ENCODE results near the gene RYR2.

DNA sequence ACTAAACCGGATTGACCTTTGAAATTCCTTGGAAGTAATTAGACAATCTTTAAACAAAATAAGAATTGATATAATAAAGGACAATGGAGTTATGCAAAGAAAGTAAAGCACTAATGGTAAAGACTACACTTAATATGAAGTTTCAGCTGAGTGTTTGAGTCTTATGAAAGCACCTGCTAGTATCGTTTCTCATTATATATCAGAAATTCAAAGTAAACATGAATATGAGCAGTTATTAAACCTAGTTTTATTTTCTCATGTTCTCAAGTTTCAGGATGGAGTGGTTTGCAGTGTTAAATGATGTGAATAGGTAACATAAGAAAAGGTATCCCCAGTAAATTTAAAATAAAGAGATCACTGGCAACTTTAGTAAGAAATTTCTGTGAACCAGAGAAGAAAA lies 660.2 kb downstream of the RYR2 start:
- TF ChIP-seq, protein P1, sequence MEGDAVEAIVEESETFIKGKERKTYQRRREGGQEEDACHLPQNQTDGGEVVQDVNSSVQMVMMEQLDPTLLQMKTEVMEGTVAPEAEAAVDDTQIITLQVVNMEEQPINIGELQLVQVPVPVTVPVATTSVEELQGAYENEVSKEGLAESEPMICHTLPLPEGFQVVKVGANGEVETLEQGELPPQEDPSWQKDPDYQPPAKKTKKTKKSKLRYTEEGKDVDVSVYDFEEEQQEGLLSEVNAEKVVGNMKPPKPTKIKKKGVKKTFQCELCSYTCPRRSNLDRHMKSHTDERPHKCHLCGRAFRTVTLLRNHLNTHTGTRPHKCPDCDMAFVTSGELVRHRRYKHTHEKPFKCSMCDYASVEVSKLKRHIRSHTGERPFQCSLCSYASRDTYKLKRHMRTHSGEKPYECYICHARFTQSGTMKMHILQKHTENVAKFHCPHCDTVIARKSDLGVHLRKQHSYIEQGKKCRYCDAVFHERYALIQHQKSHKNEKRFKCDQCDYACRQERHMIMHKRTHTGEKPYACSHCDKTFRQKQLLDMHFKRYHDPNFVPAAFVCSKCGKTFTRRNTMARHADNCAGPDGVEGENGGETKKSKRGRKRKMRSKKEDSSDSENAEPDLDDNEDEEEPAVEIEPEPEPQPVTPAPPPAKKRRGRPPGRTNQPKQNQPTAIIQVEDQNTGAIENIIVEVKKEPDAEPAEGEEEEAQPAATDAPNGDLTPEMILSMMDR (conservative IDR thresholded peaks at IDR 0.05; ENCODE audit: low read length) = no peak
- TF ChIP-seq EZH2phosphoT487 (IDR thresholded peaks at IDR 0.05; ENCODE audit: borderline replicate concordance, low read depth, low read length) = no peak
